A549 (cell line): Measurements from ENCODE around the gene RPE.

ENCODE experiments used
- CHD2 ChIP-seq: fragments of 150-350 bp; IDR thresholded peaks from 2 replicates; pipeline ENCODE4 v1.6.1; 2014; ENCODE audit warnings: low read length; ENCODE audit not compliant: partially characterized antibody
- EHMT2 ChIP-seq: fragments of 200-600 bp; sonication (generic); IDR thresholded peaks from 2 replicates; pipeline ENCODE4 v1.6.1; 2016; ENCODE audit warnings: antibody characterized with exemption, low read depth, mild to moderate bottlenecking, moderate library complexity
- HDAC2 ChIP-seq: fragments of 200-600 bp; sonication (generic); IDR thresholded peaks from 2 replicates; pipeline ENCODE4 v1.6.1; 2016
- POLR2A ChIP-seq: IDR thresholded peaks from 2 replicates; pipeline ENCODE4 v1.6.1; 2012; ENCODE audit warnings: mild to moderate bottlenecking, low read length
- RAD21 ChIP-seq, 2 experiments: fragments of >200 bp in 1 of 2; sonication (Bioruptor Twin) in 1 of 2; formaldehyde crosslinking in 1 of 2; IDR thresholded peaks in 1 of 2; conservative IDR thresholded peaks in 1 of 2; 2 replicates in 1 of 2; 3 replicates in 1 of 2; pipeline ENCODE4 v1.6.1; 2012 to 2018; ENCODE audit warnings: inconsistent platforms in 1 of 2
- ZFP36 ChIP-seq: fragments of 450-650 bp; IDR thresholded peaks from 2 replicates; pipeline ENCODE4 v1.6.1; 2014; ENCODE audit warnings: borderline replicate concordance; ENCODE audit not compliant: partially characterized antibody
- ZSCAN20 ChIP-seq: fragments of 250-450 bp; sonication (Bioruptor Pico); IDR thresholded peaks from 2 replicates; pipeline ENCODE4 v1.8.0; 2022; ENCODE audit warnings: mild to moderate bottlenecking, moderate library complexity
- TF ChIP-seq, protein P1 (sequence below): fragments of 250-450 bp; sonication (Bioruptor Pico); IDR thresholded peaks from 2 replicates; pipeline ENCODE4 v1.5.0; 2021; ENCODE audit warnings: mild to moderate bottlenecking, moderate library complexity, borderline replicate concordance
- TF ChIP-seq, protein P2 (sequence below): fragments of >200 bp; sonication (Bioruptor Twin); formaldehyde crosslinking; IDR thresholded peaks from 3 replicates; pipeline ENCODE4 v1.5.1; 2016
- TF ChIP-seq, protein P3 (sequence below): fragments of 450-650 bp; IDR thresholded peaks from 2 replicates; pipeline ENCODE4 v1.6.1; 2014; ENCODE audit warnings: antibody characterized with exemption

DNA sequence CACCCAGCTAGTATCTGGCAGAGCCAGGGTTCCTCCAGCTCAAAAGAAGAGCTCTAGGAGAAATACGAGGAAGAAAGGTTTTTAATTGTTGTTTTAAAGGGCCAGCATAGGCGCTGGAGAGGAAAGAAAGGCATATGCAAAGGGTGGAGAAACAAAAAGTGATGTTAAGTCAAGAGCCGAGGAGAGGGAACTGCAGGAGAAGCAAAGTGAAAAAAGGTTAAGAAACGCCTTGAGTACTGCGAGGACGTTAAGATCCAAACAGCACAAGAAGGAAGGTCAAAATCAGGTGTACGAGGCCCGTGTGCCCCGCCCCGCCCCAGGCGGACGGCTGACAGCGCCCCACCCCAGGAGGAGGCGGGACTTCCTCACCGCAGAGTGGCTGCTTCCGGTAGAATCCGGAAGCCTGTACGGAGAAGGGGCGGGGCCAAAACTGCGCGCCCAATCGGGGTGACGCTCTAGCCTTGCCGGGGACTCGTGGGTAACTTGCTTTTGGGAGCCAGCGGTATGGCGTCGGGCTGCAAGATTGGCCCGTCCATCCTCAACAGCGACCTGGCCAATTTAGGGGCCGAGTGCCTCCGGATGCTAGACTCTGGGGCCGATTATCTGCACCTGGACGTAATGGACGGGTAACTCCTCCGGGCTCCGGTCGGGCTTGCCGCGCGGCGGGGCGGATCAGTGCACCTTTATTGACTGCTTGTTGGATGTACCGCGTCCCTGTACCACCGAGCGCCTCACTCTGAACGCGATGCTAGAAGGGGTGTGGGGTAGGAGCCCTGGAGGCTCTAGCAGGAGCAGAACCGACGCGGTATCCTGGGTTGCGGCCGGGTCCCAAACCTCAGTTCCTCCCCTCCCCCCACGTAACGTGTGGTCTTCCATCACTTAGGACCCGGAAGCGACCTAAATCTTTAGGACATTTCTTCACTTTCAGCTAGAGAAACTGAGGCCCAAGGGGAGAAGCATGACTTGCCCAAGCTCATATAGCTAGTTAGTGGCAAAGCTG lies at the start of gene RPE:
- TF ChIP-seq RAD21 (conservative IDR thresholded peaks at IDR 0.05 in 1 of 2, IDR thresholded peaks at IDR 0.05 in 1 of 2) (no peak), HDAC2 (no peak), POLR2A (peak; percentile 61), ZFP36 (no peak), EHMT2 (no peak), CHD2 (no peak), ZSCAN20 (CRISPR knock-in tag) (no peak)
- TF ChIP-seq, protein P1, sequence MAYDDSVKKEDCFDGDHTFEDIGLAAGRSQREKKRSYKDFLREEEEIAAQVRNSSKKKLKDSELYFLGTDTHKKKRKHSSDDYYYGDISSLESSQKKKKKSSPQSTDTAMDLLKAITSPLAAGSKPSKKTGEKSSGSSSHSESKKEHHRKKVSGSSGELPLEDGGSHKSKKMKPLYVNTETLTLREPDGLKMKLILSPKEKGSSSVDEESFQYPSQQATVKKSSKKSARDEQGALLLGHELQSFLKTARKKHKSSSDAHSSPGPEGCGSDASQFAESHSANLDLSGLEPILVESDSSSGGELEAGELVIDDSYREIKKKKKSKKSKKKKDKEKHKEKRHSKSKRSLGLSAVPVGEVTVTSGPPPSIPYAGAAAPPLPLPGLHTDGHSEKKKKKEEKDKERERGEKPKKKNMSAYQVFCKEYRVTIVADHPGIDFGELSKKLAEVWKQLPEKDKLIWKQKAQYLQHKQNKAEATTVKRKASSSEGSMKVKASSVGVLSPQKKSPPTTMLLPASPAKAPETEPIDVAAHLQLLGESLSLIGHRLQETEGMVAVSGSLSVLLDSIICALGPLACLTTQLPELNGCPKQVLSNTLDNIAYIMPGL (CRISPR knock-in tag): no peak
- TF ChIP-seq, protein P2, sequence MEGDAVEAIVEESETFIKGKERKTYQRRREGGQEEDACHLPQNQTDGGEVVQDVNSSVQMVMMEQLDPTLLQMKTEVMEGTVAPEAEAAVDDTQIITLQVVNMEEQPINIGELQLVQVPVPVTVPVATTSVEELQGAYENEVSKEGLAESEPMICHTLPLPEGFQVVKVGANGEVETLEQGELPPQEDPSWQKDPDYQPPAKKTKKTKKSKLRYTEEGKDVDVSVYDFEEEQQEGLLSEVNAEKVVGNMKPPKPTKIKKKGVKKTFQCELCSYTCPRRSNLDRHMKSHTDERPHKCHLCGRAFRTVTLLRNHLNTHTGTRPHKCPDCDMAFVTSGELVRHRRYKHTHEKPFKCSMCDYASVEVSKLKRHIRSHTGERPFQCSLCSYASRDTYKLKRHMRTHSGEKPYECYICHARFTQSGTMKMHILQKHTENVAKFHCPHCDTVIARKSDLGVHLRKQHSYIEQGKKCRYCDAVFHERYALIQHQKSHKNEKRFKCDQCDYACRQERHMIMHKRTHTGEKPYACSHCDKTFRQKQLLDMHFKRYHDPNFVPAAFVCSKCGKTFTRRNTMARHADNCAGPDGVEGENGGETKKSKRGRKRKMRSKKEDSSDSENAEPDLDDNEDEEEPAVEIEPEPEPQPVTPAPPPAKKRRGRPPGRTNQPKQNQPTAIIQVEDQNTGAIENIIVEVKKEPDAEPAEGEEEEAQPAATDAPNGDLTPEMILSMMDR: no peak
- TF ChIP-seq, protein P3, sequence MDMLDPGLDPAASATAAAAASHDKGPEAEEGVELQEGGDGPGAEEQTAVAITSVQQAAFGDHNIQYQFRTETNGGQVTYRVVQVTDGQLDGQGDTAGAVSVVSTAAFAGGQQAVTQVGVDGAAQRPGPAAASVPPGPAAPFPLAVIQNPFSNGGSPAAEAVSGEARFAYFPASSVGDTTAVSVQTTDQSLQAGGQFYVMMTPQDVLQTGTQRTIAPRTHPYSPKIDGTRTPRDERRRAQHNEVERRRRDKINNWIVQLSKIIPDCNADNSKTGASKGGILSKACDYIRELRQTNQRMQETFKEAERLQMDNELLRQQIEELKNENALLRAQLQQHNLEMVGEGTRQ: 0 out of 2 replicates have a peak, but pooled peaks have one; percentile 12
